ENCODE results near the gene LTC4S. TPM values are rescaled to one million over a fixed set of nuclear protein-coding genes. Genes with fewer than 3 reads are reported as not detected.

The LTC4S gene
- total and polyA plus RNA-seq, 4 donors: 1.3 to 3.3 (median 2.1) TPM

DNA sequence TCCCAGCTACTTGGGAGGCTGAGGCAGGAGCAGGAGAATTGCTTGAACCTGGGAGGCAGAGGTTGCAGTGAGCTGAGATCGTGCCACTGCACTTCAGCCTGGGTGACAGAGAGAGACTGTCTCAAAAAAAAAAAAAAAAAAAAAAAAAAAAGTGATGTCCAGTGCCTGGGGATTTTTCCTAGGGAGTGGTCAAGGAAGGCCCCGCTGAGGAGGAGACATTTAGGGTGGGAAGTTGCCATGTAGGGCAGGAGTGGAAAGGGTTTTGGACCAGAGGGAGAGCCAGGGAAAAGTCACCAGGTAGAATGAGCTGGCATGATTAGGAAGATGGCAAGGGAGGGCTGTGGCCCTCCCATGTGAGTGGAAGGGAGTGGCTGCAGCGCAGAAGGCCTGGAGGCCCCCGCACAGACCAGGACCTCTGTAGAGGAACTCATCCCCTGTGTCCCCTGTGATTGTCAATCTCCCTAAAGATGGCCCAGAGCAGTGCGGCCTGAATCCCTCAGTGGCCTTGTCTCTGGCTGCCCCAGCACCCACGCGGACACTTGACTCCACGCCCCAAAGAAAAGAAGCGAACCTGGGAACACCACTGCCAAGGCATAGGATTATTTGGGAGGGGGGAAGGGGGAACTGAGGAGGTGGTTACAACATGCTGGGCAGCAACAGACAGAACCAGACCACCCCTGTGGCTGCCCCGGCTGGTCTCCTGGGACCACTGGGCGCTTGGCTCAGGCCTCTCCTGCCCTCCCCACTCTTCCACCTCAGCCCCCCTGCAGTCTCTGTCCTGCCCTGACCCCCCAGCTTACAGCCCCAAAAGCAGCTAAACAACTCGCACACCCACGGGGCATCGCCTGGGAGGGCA lies 24.3 kb downstream of the LTC4S start:
- no peak for DNase-seq (ENCODE audit: low spot score)
- WGBS: 62% methylated on average over 14 of the region's 14 CpGs
- peak overlapping the region in 1 of 2 donors; percentile 62 for H3K9ac ChIP-seq (ENCODE audit: low read depth in 1 of 2, low read length in 2 of 2)
- no peaks in the 10 kb centered on the region for H3K9me3 ChIP-seq (ENCODE audit: control insufficient read depth in 4 of 4, low read length in 3 of 4)
- peak overlapping the region; percentile 94 to 99 for H3K27ac ChIP-seq (ENCODE audit: low read depth in 1 of 2, low read length in 2 of 2)
- no peaks in the 10 kb centered on the region for H3K36me3 ChIP-seq (ENCODE audit: control insufficient read depth in 4 of 4, insufficient read depth in 3 of 4, low read depth in 1 of 4, low read length in 3 of 4)
- peak overlapping the region in 2 of 3 donors; percentile 25 to 39 for H3K4me3 ChIP-seq (ENCODE audit: low read depth in 1 of 3, low read length in 3 of 3)
- H3K27me3 ChIP-seq (ENCODE audit: control insufficient read depth in 4 of 4, insufficient read depth in 4 of 4, low read length in 3 of 4): no peaks in the 10 kb centered on the region
- TF ChIP-seq HNF4A (conservative IDR thresholded peaks at IDR 0.05) (no peak), GABPA (IDR thresholded peaks at IDR 0.05 in 1 of 2, conservative IDR thresholded peaks at IDR 0.05 in 1 of 2) (no peak), NR2F2 (IDR thresholded peaks at IDR 0.05) (no peak), EGR1 (IDR thresholded peaks at IDR 0.05; ENCODE audit: low read depth in 2 of 2) (no peak), FOXA1 (IDR thresholded peaks at IDR 0.05) (no peak), FOXA2 (IDR thresholded peaks at IDR 0.05) (no peak), RXRA (IDR thresholded peaks at IDR 0.05) (no peak), CTCF (IDR thresholded peaks at IDR 0.05; ENCODE audit: low read depth, low read length, missing input control) (no peak), SP1 (IDR thresholded peaks at IDR 0.05) (no peak), YY1 (IDR thresholded peaks at IDR 0.05) (no peak), TAF1 (conservative IDR thresholded peaks at IDR 0.05) (no peak), ZBTB33 (IDR thresholded peaks at IDR 0.05) (no peak)
- TF ChIP-seq, protein P1, sequence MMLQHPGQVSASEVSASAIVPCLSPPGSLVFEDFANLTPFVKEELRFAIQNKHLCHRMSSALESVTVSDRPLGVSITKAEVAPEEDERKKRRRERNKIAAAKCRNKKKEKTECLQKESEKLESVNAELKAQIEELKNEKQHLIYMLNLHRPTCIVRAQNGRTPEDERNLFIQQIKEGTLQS (IDR thresholded peaks at IDR 0.05): no peak
- TF ChIP-seq, protein P2, sequence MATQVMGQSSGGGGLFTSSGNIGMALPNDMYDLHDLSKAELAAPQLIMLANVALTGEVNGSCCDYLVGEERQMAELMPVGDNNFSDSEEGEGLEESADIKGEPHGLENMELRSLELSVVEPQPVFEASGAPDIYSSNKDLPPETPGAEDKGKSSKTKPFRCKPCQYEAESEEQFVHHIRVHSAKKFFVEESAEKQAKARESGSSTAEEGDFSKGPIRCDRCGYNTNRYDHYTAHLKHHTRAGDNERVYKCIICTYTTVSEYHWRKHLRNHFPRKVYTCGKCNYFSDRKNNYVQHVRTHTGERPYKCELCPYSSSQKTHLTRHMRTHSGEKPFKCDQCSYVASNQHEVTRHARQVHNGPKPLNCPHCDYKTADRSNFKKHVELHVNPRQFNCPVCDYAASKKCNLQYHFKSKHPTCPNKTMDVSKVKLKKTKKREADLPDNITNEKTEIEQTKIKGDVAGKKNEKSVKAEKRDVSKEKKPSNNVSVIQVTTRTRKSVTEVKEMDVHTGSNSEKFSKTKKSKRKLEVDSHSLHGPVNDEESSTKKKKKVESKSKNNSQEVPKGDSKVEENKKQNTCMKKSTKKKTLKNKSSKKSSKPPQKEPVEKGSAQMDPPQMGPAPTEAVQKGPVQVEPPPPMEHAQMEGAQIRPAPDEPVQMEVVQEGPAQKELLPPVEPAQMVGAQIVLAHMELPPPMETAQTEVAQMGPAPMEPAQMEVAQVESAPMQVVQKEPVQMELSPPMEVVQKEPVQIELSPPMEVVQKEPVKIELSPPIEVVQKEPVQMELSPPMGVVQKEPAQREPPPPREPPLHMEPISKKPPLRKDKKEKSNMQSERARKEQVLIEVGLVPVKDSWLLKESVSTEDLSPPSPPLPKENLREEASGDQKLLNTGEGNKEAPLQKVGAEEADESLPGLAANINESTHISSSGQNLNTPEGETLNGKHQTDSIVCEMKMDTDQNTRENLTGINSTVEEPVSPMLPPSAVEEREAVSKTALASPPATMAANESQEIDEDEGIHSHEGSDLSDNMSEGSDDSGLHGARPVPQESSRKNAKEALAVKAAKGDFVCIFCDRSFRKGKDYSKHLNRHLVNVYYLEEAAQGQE (IDR thresholded peaks at IDR 0.05): no peak
- TF ChIP-seq, protein P3, sequence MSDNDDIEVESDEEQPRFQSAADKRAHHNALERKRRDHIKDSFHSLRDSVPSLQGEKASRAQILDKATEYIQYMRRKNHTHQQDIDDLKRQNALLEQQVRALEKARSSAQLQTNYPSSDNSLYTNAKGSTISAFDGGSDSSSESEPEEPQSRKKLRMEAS (IDR thresholded peaks at IDR 0.05): no peak
- H3K4me1 ChIP-seq (ENCODE audit: control insufficient read depth in 4 of 4, insufficient read depth in 4 of 4, low read length in 3 of 4): peaks cover 25 to 57% (median 35%) of the 10 kb centered on the region in 4 donors
